GM12865 (cell line): ENCODE data around the gene GRAMD2A.
"Not testable (repeated sequence)": the region's sequence is repeated elsewhere in the genome, so short reads cannot be mapped to it uniquely, and the experiment has no call there.

Experiments
- DNase-seq: peaks from one replicate; pipeline ENCODE4 v3.0.0; 2010; ENCODE audit warnings: low read depth
- H3K4me3 ChIP-seq: 2 replicates; pipeline ENCODE4 v1.5.1; 2011; ENCODE audit warnings: mild to moderate bottlenecking, low read depth, low read length, control low read depth
- CTCF ChIP-seq: IDR thresholded peaks from 2 replicates; pipeline ENCODE4 v1.5.1; 2011; ENCODE audit warnings: low read length, control low read depth, low read depth, inconsistent platforms; ENCODE audit not compliant: insufficient read depth; ENCODE audit errors: missing control alignments

Gene GRAMD2A

DNA sequence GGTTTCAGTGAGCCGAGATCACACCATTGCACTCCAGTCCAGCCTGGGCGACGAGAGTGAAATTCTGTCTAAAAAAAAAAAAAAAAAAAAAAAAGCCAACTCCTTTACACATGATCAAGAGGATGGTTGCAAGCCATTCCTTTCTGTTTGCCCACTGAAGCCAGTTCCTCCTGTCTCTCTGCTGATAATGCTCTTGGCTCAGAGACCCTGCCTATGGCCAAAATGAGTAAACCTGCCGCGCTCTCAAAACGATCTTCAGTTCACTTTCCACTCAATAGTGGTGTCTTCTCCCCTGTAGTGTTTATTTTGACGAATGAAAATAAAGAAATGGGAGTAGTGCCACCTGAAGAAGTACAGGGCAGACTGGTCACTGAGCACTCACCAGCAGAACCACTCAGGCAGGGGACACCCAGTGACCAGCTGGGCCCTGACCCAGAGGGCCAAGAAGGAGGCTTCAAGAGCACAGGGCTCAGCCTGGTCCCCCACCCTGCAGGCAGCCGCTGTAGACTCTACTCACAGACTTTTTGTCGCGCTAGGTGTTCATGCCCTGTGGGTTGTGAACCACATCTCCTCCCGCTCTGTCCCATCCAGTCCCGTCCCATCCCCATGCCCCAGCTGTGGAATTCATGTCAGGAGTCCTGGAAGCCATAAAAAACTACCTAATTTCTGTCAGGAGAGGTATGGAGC lies 23.6 kb downstream of the GRAMD2A start:
- H3K4me3 ChIP-seq, result no peak overlapping the region
- no peak for DNase-seq
- TF ChIP-seq CTCF, result no peak

DNA sequence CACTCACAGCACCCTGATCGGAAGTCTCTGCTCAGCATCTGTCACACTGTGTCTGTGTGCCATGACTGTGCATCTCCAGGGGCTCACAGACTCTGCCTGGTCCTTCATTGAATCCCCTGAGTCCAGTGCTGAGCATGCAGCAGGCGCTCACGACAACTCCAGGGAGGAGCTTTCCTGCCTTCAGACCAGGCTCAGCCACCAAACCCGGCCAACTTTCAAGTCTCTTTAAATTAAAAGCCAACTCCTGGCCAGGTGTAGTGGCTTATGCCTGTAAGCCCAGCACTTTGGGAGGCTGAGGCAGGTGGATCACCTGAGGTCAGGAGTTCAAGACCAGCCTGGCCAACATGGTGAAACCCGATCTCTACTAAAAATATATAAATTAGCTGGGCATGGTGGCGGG lies 24.2 kb downstream of the GRAMD2A start:
- no peak for DNase-seq
- H3K4me3 ChIP-seq, result no peak overlapping the region
- TF ChIP-seq CTCF, result no peak

GRCh38 chr15:72172796-72173195 lies 24.8 kb downstream of the GRAMD2A start:
- no peak for TF ChIP-seq CTCF
- no peak overlapping the region for H3K4me3 ChIP-seq
- no peak for DNase-seq

DNA sequence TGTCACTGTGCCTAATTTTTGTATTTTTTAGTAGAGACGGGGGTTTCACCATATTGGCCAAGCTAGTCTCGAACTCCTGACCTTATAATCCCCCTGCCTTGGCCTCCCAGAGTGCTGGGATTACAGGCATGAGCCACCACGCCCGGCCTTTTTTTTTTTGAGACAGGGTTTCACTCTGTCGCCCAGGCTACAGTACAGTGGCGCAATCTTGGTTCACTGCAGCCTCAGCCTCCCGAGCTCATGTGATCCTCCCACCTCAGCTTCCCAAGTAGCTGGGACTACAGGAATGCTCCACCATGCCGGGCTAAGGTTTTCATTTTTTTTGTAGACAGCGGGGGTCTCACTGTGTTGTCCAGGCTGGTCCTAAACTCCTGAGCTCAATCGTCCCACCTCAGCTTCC lies 25.6 kb downstream of the GRAMD2A start:
- DNase-seq, H3K4me3 ChIP-seq: not testable (repeated sequence)

DNA sequence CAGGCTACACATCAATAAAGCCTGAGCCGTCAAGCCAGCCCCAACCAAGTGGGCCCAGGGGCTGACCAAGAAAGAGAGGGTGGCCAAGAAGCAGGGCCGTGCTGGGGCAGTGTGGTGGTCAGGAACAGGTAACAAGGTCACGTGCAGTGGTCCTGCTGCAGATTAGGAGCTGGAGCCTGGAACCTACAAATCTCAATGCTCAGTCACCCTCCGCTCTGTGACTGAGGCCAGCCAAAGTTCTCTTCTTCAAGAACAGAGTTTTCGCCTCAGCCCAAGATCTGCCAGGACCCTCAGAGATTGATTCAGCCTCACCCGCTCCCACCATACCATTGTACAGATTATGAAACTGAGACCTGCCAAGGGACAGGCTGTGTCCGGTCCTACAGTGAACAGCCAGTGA lies 26.9 kb downstream of the GRAMD2A start:
- TF ChIP-seq CTCF, result no peak
- DNase-seq, result no peak
- no peak overlapping the region for H3K4me3 ChIP-seq

DNA sequence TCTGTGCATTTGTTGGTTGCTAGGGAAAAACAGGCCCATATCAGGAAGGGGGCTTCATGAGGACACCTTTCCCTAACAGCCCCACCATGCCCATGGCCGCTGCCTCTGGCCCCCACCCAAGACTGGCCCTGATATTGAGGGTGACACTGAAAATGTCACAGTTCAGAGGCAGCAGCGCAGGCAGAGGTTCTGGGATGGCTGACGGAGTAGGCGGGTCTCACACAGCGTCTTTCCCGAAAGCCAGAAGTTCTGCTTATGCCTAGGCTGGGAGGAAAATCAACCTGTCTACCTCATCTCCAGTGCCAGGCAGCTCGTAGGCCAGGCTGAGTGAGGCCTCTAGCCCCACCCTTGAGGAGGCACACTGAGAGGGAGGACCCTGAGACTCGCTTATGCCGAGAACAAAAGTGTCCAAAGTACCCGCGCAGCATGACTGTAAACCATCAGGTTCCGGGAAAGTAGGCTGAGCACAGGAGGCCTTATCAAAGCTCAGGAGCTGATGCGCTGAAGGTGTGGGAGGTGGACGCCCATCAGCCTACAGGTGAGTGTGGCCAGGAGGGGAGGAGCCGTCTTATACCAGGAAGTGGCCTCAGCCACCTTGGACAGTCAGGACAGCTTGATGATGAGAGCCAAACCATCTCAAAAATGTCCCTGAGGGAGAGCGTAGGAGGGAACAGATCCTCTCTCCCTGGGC lies 27.5 kb downstream of the GRAMD2A start:
- no peak overlapping the region for H3K4me3 ChIP-seq
- no peak for DNase-seq
- no peak for TF ChIP-seq CTCF

DNA sequence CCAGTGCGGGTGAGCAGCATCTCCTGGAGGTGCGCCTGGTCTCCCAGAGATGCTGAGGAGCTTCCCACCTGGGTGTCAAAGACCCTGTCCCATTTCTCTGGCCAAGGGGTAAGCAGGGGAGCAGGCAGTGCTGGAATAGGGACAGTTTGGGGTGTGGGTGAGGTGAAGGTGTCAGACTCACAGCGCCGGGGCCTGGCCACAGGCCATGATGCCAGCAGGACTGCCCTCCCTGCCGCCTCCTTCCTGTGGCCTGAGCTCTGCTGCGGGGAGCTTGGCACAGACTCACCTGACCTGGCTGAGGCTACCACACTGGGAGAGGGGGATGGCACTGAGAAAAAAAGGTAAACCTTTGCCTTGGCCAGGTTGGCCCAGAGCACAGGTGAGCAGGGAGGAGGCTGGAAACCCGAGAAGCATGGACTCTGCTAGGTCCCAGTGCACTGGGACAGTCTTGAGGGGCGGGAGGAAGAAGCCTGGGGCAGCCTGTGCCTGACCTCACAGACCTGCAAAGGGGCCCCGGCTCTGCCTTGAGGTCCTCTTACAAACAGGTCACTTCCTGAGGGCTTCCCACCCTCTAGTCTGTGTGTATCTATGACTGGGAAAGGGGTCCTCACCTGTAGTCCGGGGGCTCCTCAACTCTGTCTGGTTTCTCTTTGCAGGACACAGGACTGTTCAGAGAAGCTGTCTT lies 28.2 kb downstream of the GRAMD2A start:
- DNase-seq, result no peak
- no peak for TF ChIP-seq CTCF
- H3K4me3 ChIP-seq, result no peak overlapping the region
